ENCODE results near the gene CALML3. TPM values are rescaled to one million over a fixed set of nuclear protein-coding genes. Genes with fewer than 3 reads are reported as not detected.

The CALML3 gene
- total RNA-seq, 1 experiment from 2014 or later: not detected

GRCh38 chr10:5565671-5566581, 41.2 kb downstream of the CALML3 start:
- no peak for DNase-seq

More at GRCh38 chr10:5565671-5566581, 41.2 kb downstream of the CALML3 start:
- Histone ChIP-seq H4K5ac (ENCODE audit: insufficient read length, low read depth, low read length) (no peak overlapping the region), H4K20me1 (ENCODE audit: control insufficient read depth, insufficient read depth, insufficient read length) (no peaks in the 10 kb centered on the region), H3K27ac (ENCODE audit: insufficient read length, low read depth, low read length) (no peak overlapping the region), H2BK20ac (ENCODE audit: low read depth, low read length, poor library complexity, severe bottlenecking) (no peak overlapping the region), H3K23me2 (ENCODE audit: insufficient read length, low read depth, low read length, poor library complexity, severe bottlenecking) (no peaks in the 10 kb centered on the region), H3K4ac (ENCODE audit: low read depth, low read length) (no peak overlapping the region), H4K91ac (ENCODE audit: insufficient read length, low read depth, low read length) (no peak overlapping the region), H3K18ac (ENCODE audit: insufficient read length, low read depth, low read length) (no peak overlapping the region), H3K4me2 (ENCODE audit: insufficient read depth, insufficient read length, low read length) (no peak overlapping the region), H3K79me1 (ENCODE audit: insufficient read depth, low read depth, low read length, poor library complexity, severe bottlenecking) (no peaks in the 10 kb centered on the region), H3K9me3 (ENCODE audit: control insufficient read depth, low read depth, low read length) (no peaks in the 10 kb centered on the region), H2AK5ac (ENCODE audit: insufficient read length, low read length) (no peak overlapping the region), H2BK120ac (ENCODE audit: low read depth, low read length, poor library complexity, severe bottlenecking) (no peak overlapping the region), H2BK5ac (ENCODE audit: insufficient read length, low read length) (no peak overlapping the region), H3T11ph (ENCODE audit: low read length) (no peak overlapping the region), H4K8ac (replicated peaks; ENCODE audit: insufficient read length, low read depth, low read length) (no peak overlapping the region), H2BK15ac (ENCODE audit: low read depth, low read length) (no peak overlapping the region), H3K23ac (ENCODE audit: insufficient read length, low read depth, low read length) (no peak overlapping the region), H3K14ac (ENCODE audit: insufficient read depth, low read length) (no peak overlapping the region), H3K9ac (ENCODE audit: extremely low read depth, insufficient read length, low read length) (no peak overlapping the region), H3K27me3 (ENCODE audit: insufficient read depth, low read length) (no peaks in the 10 kb centered on the region), H2BK12ac (ENCODE audit: insufficient read length, low read depth, low read length) (no peak overlapping the region), H2AFZ (ENCODE audit: low read length) (no peak overlapping the region), H3K4me1 (ENCODE audit: insufficient read depth, low read length) (no peaks in the 10 kb centered on the region), H3K79me2 (ENCODE audit: insufficient read depth, low read length) (no peaks in the 10 kb centered on the region), H3K56ac (ENCODE audit: insufficient read length, low read depth, low read length) (no peak overlapping the region)
- peaks cover 1% of the 10 kb centered on the region; the same call in 1 of the 2 replicates for H3K27me3 Mint-ChIP-seq (ENCODE audit: low read depth)
- no CpG with 5 or more reads among the region's 23 CpGs for WGBS (ENCODE audit: extremely low coverage, insufficient read length, low lambda C conversion rate)
- no peaks in the 10 kb centered on the region; a peak in 1 of 7 replicates for H3K36me3 Mint-ChIP-seq (ENCODE audit: insufficient read depth in 1 of 3, low read depth in 3 of 3)
- no peaks in the 10 kb centered on the region for H3K9me3 Mint-ChIP-seq
- H3K4me1 Mint-ChIP-seq: peaks cover 0 to 6% of the 10 kb centered on the region in 2 experiments; a peak in 1 of 4 replicates
- TF ChIP-seq CTCF (conservative IDR thresholded peaks at IDR 0.05): no peak
- no peak overlapping the region for H3K4me3 Mint-ChIP-seq
- no peak overlapping the region for H3K27ac Mint-ChIP-seq

All from H9 (cell line).